ENCODE data around the gene TAOK1. TPM values are rescaled to one million over a fixed set of nuclear protein-coding genes. Genes with fewer than 3 reads are reported as not detected.

TAOK1 gene
- total and polyA plus RNA-seq, 2 of the 13 experiments (the other 11 are each of a cell fraction or from before 2014, with no cell fraction given) = 14.1 to 23.0 TPM

DNA sequence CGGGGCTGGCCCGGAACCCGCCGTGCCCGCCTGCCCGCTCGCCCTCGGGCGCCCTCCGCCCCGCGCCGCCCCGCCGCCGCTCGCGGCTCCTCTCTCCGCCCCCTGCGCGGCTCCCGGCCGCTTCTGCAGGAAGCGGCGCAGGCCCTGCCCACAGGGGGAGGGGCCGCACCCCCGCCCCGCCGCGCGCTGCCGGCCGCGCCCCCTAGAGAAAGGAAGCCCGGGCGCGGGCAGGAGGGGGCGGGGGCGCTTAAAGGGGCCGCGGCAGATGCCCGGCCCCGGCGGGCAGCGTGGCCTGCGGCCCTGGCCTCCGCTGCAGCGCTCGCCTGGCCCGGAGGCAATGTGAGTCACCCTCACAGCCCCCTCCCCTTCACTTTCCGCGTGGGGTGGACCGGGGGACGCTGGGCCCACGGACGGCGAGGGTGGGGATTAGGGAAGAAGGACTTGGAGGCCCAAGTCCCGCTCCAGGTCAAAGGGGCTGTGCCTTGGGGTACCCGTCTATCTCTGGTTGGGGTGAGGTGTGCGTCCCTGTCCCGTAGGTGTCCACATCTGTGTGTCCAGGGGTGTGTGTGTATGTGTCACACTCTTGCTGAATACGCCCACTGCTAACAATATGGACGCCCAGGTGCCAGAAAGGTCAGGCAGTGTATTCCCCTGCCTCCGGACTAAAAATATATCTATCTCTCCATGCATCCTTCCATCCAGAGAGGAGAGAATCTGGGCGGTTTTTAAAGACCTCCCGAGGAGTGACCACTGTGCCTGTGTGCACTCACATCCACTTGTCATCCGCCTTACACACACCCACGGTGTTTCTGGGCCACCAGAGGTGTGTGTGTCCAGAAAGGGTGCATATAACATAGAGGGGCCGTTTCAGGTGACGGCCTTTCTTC lies 199.6 kb downstream of the TAOK1 start, which contains the start of gene GIT1 (continued):
- TF ChIP-seq HBP1 (CRISPR knock-in tag; IDR thresholded peaks at IDR 0.05; ENCODE audit: low read depth) = no peak
- peak in 1 of 2 experiments; percentile 57; a peak in 1 of 4 replicates for TF ChIP-seq POLR2A (IDR thresholded peaks at IDR 0.05; ENCODE audit: insufficient read depth in 1 of 2, low read depth in 2 of 2, low read length in 2 of 2)
- peak; percentile 38; the same call in 1 of the 2 replicates for TF ChIP-seq ZNF687 (CRISPR knock-in tag; IDR thresholded peaks at IDR 0.05)
- TF ChIP-seq, protein P1, sequence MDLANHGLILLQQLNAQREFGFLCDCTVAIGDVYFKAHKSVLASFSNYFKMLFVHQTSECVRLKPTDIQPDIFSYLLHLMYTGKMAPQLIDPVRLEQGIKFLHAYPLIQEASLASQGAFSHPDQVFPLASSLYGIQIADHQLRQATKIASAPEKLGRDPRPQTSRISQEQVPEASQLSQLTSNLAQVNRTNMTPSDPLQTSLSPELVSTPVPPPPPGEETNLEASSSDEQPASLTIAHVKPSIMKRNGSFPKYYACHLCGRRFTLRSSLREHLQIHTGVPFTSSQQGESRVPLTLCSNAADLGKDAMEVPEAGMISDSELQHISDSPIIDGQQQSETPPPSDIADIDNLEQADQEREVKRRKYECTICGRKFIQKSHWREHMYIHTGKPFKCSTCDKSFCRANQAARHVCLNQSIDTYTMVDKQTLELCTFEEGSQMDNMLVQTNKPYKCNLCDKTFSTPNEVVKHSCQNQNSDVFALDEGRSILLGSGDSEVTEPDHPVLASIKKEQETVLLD (CRISPR knock-in tag; IDR thresholded peaks at IDR 0.05; ENCODE audit: low read depth) = peak; percentile 77
- TF ChIP-seq, protein P2, sequence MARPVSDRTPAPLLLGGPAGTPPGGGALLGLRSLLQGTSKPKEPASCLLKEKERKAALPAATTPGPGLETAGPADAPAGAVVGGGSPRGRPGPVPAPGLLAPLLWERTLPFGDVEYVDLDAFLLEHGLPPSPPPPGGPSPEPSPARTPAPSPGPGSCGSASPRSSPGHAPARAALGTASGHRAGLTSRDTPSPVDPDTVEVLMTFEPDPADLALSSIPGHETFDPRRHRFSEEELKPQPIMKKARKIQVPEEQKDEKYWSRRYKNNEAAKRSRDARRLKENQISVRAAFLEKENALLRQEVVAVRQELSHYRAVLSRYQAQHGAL (CRISPR knock-in tag; IDR thresholded peaks at IDR 0.05; ENCODE audit: not compliant biosample characterization) = no peak
- TF ChIP-seq ASH2L (IDR thresholded peaks at IDR 0.05; ENCODE audit: insufficient read length, low read depth, low read length) = peak; percentile 48
- peak; percentile 53 for TF ChIP-seq THAP11 (CRISPR knock-in tag; IDR thresholded peaks at IDR 0.05)
- TF ChIP-seq MED13 (CRISPR knock-in tag; IDR thresholded peaks at IDR 0.05) = no peak
- TF ChIP-seq ZNF609 (CRISPR knock-in tag; IDR thresholded peaks at IDR 0.05; ENCODE audit: borderline replicate concordance) = 0 out of 2 replicates have a peak, but pooled peaks have one; percentile 18

Measured in HepG2 (cell line).